CD8-positive, alpha-beta memory T cell (primary cell): Measurements from ENCODE around the gene NCBP2. TPM values are rescaled to one million over a fixed set of nuclear protein-coding genes. Genes with fewer than 3 reads are reported as not detected.

Experiments used
- CTCF ChIA-PET: fragments of 350-600 bp; sonication (Branson Sonifier 250); formaldehyde crosslinking; loops from one replicate; lab custom pipeline; 2021; ENCODE audit warnings: antibody characterized with exemption; lab: Charles Lee
- POLR2A ChIA-PET: fragments of 350-600 bp; sonication (Branson Sonifier 250); formaldehyde crosslinking; loops from one replicate; lab custom pipeline; 2021; ENCODE audit warnings: antibody characterized with exemption; lab: Charles Lee
- DNase-seq, 5 donors: peaks; one replicate each; pipeline versions ENCODE4 v3.0.0 to v3.0.0-alpha.2; 2020 to 2022; ENCODE audit warnings: mixed read lengths in 1 of 5
- H3K27ac ChIP-seq: one replicate; pipeline ENCODE4 v1.7.0; 2013; ENCODE audit warnings: low read depth, mild to moderate bottlenecking, low read length, moderate library complexity
- H3K27me3 ChIP-seq: 2 replicates; pipeline ENCODE4 v1.7.0; 2013; ENCODE audit warnings: low read length, mild to moderate bottlenecking; ENCODE audit not compliant: insufficient read depth, poor library complexity, severe bottlenecking
- H3K36me3 ChIP-seq: 2 replicates; pipeline ENCODE4 v1.7.0; 2013; ENCODE audit warnings: mild to moderate bottlenecking, low read length, moderate library complexity; ENCODE audit not compliant: insufficient read depth
- H3K4me1 ChIP-seq: 2 replicates; pipeline ENCODE4 v1.7.0; 2013; ENCODE audit warnings: mild to moderate bottlenecking, low read length, moderate library complexity; ENCODE audit not compliant: insufficient read depth
- H3K4me3 ChIP-seq: 2 replicates; pipeline ENCODE4 v1.7.0; 2013; ENCODE audit warnings: mild to moderate bottlenecking, low read length
- H3K9me3 ChIP-seq: 2 replicates; pipeline ENCODE4 v1.7.0; 2013; ENCODE audit warnings: mild to moderate bottlenecking, low read length
- H3K27ac Mint-ChIP-seq, 8 donors: one replicate each; pipeline ENCODE4 v1.8.0; 2020 to 2021; ENCODE audit warnings: mixed read lengths in 8 of 8, mild to moderate bottlenecking in 6 of 8, inconsistent platforms in 3 of 8, moderate library complexity in 3 of 8
- H3K27me3 Mint-ChIP-seq, 2 donors: one replicate each; pipeline ENCODE4 v1.8.0; 2020 to 2021; ENCODE audit warnings: mixed read lengths in 2 of 2, mild to moderate bottlenecking in 1 of 2, moderate library complexity in 1 of 2
- H3K36me3 Mint-ChIP-seq, 3 donors: one replicate each; pipeline ENCODE4 v1.8.0; 2020 to 2021; ENCODE audit warnings: mixed read lengths in 3 of 3, inconsistent platforms in 1 of 3, mild to moderate bottlenecking in 1 of 3
- H3K4me1 Mint-ChIP-seq, 3 donors: one replicate each; pipeline ENCODE4 v1.8.0; 2020 to 2021; ENCODE audit warnings: mixed read lengths in 3 of 3, inconsistent platforms in 1 of 3, mild to moderate bottlenecking in 1 of 3
- H3K4me3 Mint-ChIP-seq, 7 donors: one replicate each; pipeline ENCODE4 v1.8.0; 2020 to 2021; ENCODE audit warnings: mixed read lengths in 7 of 7, mild to moderate bottlenecking in 6 of 7, moderate library complexity in 4 of 7, inconsistent platforms in 2 of 7
- H3K9me3 Mint-ChIP-seq, 5 donors: one replicate each; pipeline ENCODE4 v1.8.0; 2020 to 2022; ENCODE audit warnings: mixed read lengths in 5 of 5, mild to moderate bottlenecking in 3 of 5, moderate library complexity in 2 of 5, inconsistent platforms in 1 of 5
- polyA plus RNA-seq: library from polyadenylated mRNA; unstranded; fragments of 300-500 nt; fragmentation: Illumina TruSeq; gene quantifications from one replicate; pipeline ENCODE4 v1.2.3, GENCODE V29; 2021
- total RNA-seq, 2 experiments: library from RNA; stranded (reverse); gene quantifications; one replicate each; pipeline ENCODE4 v1.2.3, GENCODE V29; 2021

The NCBP2 gene
- total and polyA plus RNA-seq, 3 experiments from 2014 or later: 70.7 to 131 (median 127) TPM

DNA sequence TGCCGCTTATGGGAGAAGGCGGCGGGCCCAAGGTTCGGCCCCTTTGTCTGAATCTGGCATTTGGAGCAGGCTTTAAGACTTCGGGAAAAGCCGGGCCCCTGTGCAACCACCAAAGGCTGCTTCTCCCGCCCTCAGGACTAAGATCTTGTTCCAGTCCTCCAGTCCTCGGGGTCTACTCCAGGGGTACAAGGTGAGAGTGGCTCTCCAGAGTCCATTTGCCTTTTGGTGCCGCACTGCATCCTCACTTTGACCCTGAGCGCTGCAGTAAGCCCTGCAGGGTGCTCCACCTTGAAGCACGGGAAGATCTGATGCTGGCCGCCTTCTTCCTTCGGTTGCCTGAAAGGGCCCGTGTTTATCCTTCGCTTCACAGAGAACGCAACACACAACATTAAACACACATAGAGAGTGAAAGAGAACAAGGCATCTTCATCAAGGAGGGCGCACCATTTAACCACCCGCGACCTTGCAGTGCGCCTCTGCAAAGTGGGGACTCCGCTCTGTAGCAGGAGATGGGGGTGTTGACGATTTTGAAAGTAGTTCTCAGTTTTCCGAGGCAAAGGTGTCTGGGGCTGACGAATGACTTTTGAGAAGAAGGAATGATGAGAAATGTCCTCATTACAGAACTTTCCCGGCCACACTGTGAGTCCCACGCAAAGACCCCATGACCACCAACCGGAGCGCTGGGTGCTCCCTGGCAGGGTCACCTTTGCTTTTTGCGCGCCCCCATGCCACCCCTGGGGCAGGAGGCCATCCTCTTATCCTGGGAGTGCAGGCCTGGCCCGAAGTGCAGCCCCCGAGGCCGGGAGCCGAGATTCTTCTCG is 25.3 kb upstream of the NCBP2 start:
- Histone ChIP-seq H3K36me3 (no peaks in the 10 kb centered on the region), H3K9me3 (no peaks in the 10 kb centered on the region), H3K4me1 (no peaks in the 10 kb centered on the region), H3K27ac (no peak overlapping the region), H3K27me3 (no peaks in the 10 kb centered on the region), H3K4me3 (peak overlapping the region; percentile 49)
- no peak for DNase-seq
- Mint-ChIP-seq H3K36me3 (no peaks in the 10 kb centered on the region), H3K27ac (peak overlapping the region in 2 of 8 donors; percentile 5 to 52), H3K4me3 (peak overlapping the region; percentile 71 to 90 (median 78)), H3K4me1 (peaks cover 5 to 17% (median 8%) of the 10 kb centered on the region in 3 donors), H3K27me3 (peaks cover 3 to 4% of the 10 kb centered on the region in 2 donors), H3K9me3 (peaks cover 0 to 1% (median 0%) of the 10 kb centered on the region in 5 donors)
- ChIA-PET CTCF (interaction anchor here (1.1 kb wide), 1 partner anchor 130 kb away, joined by 3 read pairs; no protein-coding TSS in a partner anchor), POLR2A (no interaction called here)

DNA sequence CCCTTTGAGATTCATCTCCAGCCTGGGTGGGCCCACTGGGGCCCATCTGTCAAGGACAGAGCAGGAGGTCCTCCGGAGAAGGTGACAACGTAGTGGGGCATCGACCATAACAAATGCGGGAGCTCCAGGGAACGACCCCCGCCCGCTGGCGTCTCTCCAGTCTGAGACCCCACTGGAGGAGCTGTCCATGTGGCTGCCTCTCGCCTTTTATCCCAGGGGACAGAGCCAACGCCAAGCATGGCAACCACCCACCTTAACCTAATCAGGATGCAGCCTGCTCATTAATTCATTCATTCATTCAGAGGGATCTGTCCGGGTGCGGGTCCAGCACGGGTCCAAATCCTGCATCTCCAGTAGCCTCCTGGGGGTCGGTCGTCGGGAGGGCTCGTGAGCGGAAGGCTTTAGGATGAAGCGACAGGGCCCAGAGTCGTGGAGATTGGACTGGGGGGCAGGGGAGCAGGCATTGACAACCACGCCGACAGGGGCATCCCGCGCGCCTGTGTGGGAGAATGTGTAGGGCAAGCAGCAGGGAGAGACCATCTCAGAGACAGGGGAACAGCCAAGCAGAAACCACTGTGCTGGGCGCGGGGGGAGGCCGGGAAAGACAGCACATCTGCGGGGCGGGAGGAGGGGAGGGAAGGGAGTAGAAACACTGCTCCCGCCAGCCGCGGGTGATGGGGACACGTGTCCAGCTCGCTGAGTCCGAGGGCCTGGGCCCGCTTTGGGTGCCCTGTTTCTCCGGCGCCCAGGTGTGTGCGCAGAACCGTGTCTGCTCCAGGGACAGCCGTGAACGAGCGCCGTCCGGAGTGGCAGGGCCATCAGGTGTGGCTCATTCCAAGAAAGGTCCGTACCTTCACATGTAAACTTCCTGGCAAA is 24.4 kb upstream of the NCBP2 start:
- Mint-ChIP-seq H3K27ac (no peak overlapping the region), H3K9me3 (no peaks in the 10 kb centered on the region), H3K4me3 (peak overlapping the region in 6 of 7 donors; percentile 29 to 80 (median 56)), H3K36me3 (no peaks in the 10 kb centered on the region), H3K27me3 (peaks cover 3 to 4% of the 10 kb centered on the region in 2 donors), H3K4me1 (peaks cover 5 to 17% (median 8%) of the 10 kb centered on the region in 3 donors)
- no peaks in the 10 kb centered on the region for H3K27me3 ChIP-seq
- H3K4me1 ChIP-seq: no peaks in the 10 kb centered on the region
- H3K36me3 ChIP-seq: no peaks in the 10 kb centered on the region
- no peak for DNase-seq
- no peak overlapping the region for H3K27ac ChIP-seq
- ChIA-PET POLR2A (no interaction called here), CTCF (no interaction called here)
- H3K9me3 ChIP-seq: no peaks in the 10 kb centered on the region
- no peak overlapping the region for H3K4me3 ChIP-seq

DNA sequence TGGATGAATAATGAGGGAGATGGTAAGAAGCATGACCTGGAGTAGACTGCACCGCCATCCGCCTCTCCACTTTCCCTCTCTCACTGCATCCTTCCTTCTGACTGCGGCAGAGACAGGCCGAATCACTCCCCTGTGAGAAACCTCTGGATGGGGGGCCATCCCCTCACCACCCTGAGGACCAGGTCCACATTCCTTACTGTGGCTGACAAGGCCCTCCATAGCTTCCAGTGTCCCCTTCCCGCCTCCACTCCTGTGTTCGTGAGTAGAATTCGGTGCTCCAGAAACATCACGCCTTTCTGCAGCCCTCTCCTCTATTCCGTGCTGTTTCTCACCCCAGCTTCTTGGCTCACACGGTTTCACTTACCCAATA is 23.5 kb upstream of the NCBP2 start:
- Histone ChIP-seq H3K9me3 (no peaks in the 10 kb centered on the region), H3K27me3 (no peaks in the 10 kb centered on the region), H3K36me3 (no peaks in the 10 kb centered on the region), H3K4me3 (no peak overlapping the region), H3K27ac (no peak overlapping the region), H3K4me1 (no peaks in the 10 kb centered on the region)
- ChIA-PET POLR2A (no interaction called here), CTCF (no interaction called here)
- Mint-ChIP-seq H3K9me3 (no peaks in the 10 kb centered on the region), H3K4me3 (no peak overlapping the region), H3K4me1 (peaks cover 5 to 17% (median 8%) of the 10 kb centered on the region in 3 donors), H3K27me3 (peaks cover 2 to 4% of the 10 kb centered on the region in 2 donors), H3K27ac (no peak overlapping the region), H3K36me3 (no peaks in the 10 kb centered on the region)
- DNase-seq: no peak

DNA sequence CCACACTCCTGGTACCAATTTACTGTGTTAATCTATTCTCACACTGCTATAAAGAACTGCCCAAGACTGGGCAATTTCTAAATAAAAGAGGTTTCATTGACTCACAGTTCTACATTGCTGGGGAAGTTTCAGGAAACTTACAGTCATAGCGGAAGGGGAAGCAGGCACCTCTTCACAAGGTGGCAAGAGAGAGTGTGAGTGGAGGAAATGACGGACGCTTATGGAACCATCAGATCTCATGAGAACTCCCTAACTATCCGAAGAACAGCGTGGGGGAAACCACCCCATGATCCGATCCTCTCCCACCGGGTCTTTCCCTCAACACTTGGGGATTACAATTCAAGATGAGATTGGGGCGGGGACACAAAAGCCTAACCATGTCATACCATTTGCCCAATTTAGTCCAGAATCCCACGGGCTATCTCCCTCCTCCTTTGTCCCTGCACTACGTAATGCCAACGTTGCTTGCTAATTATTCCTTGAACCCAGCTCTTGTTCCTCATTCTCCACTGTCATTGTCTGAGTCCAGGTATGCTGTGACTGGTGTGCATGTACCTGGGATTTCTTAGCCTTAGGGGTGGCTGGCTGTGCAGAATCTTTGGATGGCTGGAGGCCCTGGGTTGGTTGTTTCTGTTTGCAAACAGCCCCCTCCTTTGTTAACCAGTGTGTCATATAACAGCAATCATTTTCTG is 22.9 kb upstream of the NCBP2 start:
- ChIA-PET POLR2A (no interaction called here), CTCF (no interaction called here)

DNA sequence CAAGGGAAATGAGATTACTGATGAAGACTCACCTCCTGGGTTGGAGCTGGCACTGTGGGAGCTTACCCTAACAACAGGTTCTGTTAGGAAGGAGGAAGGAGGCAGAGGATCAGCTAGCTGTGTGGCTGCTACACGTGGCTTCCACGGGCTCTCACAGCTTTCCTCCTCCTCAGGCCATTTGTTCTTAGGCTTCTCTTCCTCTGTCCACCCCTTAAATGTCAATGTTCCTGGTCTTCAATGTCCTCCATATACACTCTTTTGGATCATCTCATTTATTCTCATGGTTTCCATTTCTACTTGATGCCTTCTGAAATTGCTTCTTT is 21.3 kb upstream of the NCBP2 start:
- no peaks in the 10 kb centered on the region for H3K36me3 ChIP-seq
- H3K27me3 ChIP-seq: no peaks in the 10 kb centered on the region
- no peak overlapping the region for H3K27ac Mint-ChIP-seq
- H3K27me3 Mint-ChIP-seq: peaks cover 4 to 8% of the 10 kb centered on the region in 2 donors
- H3K4me3 Mint-ChIP-seq: no peak overlapping the region
- no peak for DNase-seq
- peaks cover 0 to 9% (median 4%) of the 10 kb centered on the region in 3 donors for H3K4me1 Mint-ChIP-seq
- ChIA-PET CTCF (no interaction called here), POLR2A (no interaction called here)
- no peak overlapping the region for H3K27ac ChIP-seq
- no peaks in the 10 kb centered on the region for H3K36me3 Mint-ChIP-seq
- no peaks in the 10 kb centered on the region for H3K4me1 ChIP-seq
- H3K4me3 ChIP-seq: no peak overlapping the region
- no peaks in the 10 kb centered on the region for H3K9me3 Mint-ChIP-seq
- no peaks in the 10 kb centered on the region for H3K9me3 ChIP-seq

More for the DNA sequence above, 22.9 kb upstream of the NCBP2 start:
- H3K4me1 ChIP-seq: no peaks in the 10 kb centered on the region
- H3K27ac Mint-ChIP-seq: no peak overlapping the region
- no peaks in the 10 kb centered on the region for H3K36me3 Mint-ChIP-seq
- peaks cover 2 to 4% of the 10 kb centered on the region in 2 donors for H3K27me3 Mint-ChIP-seq
- peaks cover 3 to 13% (median 4%) of the 10 kb centered on the region in 3 donors for H3K4me1 Mint-ChIP-seq
- no peak overlapping the region for H3K27ac ChIP-seq
- DNase-seq: no peak
- H3K4me3 ChIP-seq: no peak overlapping the region
- no peaks in the 10 kb centered on the region for H3K9me3 ChIP-seq
- no peaks in the 10 kb centered on the region for H3K27me3 ChIP-seq
- H3K9me3 Mint-ChIP-seq: no peaks in the 10 kb centered on the region
- no peaks in the 10 kb centered on the region for H3K36me3 ChIP-seq
- peak overlapping the region in 1 of 7 donors; percentile 70 for H3K4me3 Mint-ChIP-seq

DNA sequence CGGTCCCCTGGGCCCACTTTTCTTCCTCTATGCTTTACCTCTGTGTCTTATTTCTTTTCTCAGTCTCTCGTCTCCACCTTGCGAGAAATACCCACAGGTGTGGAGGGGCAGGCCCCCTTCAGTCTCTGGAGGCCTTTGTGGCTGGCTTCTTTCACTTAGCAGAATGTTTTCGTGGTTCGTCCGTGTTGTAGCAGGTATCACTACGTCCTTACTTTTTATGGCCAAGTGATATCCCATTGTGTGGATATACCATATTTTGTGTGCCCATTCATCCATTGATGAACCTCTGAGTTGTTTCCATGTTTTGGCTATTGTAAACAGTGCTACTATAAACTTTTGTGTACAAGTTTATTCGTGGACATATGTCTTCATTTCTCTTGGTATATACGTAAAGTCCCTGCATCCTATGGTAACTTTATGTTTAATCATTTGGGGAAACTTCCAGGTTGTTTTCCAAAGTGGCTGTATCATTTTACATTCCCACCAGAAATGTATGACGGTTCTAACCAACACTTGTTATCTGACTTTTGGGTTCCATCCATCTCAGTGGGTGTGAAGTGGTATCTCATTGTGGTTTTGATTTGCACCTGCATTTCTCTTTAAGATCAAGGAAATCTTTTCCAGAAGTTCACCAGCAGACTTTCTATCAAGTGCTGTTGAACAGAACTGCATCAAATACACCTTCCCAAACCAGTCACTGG is 20.8 kb upstream of the NCBP2 start:
- Mint-ChIP-seq H3K36me3 (no peaks in the 10 kb centered on the region), H3K4me3 (no peak overlapping the region)

DNA sequence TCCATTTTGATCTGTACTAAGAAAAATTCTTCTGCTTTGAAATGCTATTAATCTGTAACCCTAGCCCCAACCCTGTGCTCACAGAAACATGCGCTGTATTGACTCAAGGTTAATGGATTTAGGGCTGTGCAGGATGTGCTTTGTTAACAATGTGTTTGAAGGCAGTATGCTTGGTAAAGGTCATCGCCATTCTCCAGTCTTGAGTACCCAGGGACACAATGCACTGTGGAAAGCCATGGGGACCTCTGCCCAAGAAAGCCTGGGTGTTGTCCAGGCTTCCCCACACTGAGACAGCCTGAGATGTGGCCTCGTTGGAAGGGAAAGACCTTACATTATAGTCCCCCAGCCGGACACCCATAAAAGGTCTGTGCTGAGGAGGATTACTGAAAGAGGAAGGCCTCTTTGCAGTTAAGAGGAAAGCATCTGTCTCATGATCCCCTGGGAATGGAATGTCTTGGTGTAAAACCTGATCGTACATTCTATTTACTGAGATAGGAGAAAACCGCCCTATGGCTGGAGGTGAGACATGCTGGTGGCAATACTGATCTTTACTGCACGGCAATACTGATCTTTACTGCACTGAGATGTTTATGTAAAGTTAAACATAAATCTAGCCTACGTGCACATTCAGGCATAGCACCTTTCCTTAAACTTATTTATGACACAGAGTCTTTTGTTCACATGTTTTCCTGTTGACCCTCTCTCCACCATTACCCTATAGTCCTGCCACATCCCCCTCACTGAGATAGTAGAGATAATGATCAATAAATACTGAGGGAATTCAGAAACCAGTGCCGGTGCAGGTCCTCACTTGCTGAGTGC is 20.0 kb upstream of the NCBP2 start:
- ChIA-PET CTCF (no interaction called here), POLR2A (no interaction called here)
- no peak overlapping the region for H3K27ac Mint-ChIP-seq
- H3K36me3 ChIP-seq: no peaks in the 10 kb centered on the region
- no peaks in the 10 kb centered on the region for H3K4me1 ChIP-seq
- H3K4me1 Mint-ChIP-seq: no peaks in the 10 kb centered on the region
- peaks cover 4 to 7% of the 10 kb centered on the region in 2 donors for H3K27me3 Mint-ChIP-seq
- no peak overlapping the region for H3K4me3 Mint-ChIP-seq
- no peak for DNase-seq
- no peak overlapping the region for H3K4me3 ChIP-seq
- no peaks in the 10 kb centered on the region for H3K9me3 Mint-ChIP-seq
- no peaks in the 10 kb centered on the region for H3K36me3 Mint-ChIP-seq
- H3K27ac ChIP-seq: no peak overlapping the region
- no peaks in the 10 kb centered on the region for H3K27me3 ChIP-seq
- H3K9me3 ChIP-seq: no peaks in the 10 kb centered on the region

More for the DNA sequence above, 20.8 kb upstream of the NCBP2 start:
- Mint-ChIP-seq H3K4me1 (peaks cover 0 to 7% (median 4%) of the 10 kb centered on the region in 3 donors), H3K27ac (no peak overlapping the region), H3K9me3 (no peaks in the 10 kb centered on the region), H3K27me3 (peaks cover 4 to 8% of the 10 kb centered on the region in 2 donors)
- Histone ChIP-seq H3K27me3 (no peaks in the 10 kb centered on the region), H3K4me1 (no peaks in the 10 kb centered on the region), H3K4me3 (no peak overlapping the region), H3K27ac (no peak overlapping the region), H3K9me3 (no peaks in the 10 kb centered on the region), H3K36me3 (no peaks in the 10 kb centered on the region)
- CTCF ChIA-PET: no interaction called here
- DNase-seq: no peak
- POLR2A ChIA-PET: no interaction called here
